NK-92 (cell line): Measurements from ENCODE around the gene FYN.

Source experiments
- DNase-seq: peaks from one replicate; lab custom pipeline; 2025; ENCODE audit not compliant: unreplicated experiment; lab: John Stamatoyannopoulos, UW

FYN gene

DNA sequence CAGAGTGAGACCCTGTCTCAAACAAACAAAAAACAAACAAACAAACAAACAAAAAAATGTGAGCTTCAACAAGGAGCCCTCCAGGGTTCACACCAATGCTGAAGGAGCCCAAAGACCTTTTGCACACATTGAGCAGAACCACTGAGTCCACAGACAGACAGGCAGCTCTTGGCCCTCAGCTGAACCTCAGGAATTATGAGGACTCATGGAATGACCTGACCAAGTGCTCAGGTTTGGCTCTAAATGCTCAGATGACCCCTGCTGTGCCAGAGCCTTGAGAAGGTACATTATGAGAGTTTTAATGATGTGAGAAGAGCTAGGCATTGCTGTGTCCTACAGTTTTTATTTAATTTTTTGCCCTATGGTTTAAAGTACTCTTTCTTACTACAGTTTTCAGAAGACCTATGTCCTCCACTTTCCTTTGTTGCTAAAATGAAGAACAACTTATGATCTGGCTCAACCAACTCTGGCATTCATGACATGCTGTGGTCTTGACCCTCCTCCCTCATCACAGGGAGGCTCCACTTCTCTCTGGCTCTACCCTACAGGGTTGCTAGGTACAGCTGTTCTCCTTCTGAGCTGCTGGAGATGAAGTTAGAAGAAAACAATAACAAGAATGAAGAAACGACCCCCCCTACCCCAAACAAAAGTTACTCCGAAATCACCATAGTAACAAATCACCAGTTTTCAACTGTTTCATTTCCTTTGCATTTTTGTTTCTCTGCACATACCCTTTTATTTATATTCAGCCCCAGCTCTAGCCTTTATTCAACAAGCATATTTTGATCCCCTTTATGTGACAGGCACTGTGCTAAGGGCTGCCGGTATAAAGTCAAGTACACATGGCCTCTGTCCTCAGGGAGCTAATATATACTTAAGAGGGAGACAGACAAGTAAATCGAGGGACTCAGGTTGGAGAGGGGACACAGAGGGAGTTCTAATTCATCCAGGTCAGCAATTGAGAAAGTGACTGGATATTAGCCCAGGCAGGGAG, 138.9 kb downstream of the FYN start:
- no peak for DNase-seq

DNA sequence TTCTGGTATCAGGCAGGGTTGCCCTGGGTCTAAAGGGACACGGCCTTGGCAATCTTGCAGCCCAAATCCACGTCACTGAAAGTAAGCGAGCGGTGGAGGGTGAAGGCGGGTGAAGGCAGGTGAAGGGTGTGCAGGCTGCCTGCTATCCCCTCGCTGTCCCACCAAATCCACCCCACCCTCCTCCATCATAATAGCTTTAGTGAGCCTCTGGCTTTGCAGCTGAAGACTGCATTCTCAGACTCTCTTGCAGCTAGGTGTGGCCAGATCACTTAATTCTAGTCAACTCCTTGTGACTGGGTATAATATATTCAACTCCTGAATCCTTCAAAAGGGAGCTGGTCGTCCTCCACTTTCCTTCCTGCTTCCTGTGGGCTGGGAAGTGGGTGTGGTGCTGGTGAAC, 140.9 kb downstream of the FYN start:
- no peak for DNase-seq

DNA sequence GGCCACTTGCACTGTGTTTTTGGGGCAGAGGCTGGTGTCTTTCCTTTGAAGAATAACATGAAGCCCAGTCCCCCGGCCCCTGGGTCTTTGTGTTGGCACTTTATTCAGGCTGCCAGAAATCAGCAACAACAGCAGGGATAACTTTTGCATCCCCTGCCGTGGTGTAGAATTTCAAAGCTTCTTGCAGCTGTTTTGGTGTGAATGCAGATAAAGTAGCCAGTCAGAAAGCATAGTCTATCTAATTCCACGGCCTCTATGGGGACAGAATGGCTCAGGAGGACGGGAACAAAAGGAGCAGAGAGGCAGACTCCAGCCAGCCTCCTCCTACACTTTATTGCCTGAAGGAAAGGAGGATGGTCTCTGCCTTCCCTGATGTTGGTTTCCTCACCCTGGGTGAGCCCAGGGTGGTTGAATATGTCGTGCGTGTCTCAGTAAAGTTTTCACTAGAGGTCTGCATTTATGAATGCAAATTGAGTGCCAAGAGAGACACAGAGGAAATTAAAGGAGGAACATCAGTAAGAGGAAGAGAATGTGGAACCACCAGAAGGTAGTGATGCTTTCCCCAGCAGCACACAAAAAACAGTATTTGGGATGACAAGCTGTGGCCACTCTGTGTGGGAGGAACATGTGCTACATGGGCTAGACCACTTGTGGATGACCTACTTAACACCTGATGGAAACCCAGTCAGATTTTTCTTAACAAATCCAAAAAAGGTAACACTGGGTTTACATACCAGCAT, 141.6 kb downstream of the FYN start:
- DNase-seq, result no peak

GRCh38 chr6:111730864-111731263, 142.4 kb downstream of the FYN start:
- DNase-seq, result no peak

DNA sequence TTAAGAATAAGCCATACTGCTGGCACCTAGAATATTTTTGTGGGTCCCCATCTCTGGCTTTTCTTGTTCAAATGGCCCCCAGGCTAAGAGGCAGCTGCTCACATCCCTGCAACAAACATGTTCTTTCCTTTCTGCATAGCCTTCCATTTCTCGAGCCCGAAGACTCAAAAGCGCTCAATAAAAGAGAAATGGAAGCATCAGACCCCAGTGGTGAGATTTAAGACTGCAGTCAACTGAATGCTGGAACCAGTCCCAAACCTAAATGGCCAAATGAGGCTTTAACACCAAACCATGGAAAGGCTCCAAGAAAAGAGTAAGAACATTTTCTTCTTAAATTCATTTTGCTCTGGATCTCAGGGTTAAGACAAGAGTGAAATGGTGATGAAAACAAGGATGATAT, 145.4 kb downstream of the FYN start:
- no peak for DNase-seq

DNA sequence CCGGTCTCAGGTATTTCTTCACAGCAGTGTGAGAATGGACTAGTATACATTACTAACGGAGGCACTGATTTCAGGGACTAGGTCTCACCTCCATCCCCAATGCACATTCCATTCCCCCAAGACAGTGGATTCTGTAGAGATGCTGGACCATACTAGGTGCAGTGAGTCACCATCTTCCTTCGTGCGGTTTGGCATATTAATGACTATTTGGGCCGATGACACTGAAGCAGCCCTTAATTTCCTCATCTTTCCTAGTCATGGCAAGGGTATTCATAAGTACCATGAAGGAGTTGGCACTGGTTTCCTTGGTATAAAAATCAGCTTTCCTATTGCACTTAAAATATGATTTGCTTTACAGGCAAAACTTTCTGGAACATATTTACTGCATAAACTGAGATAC, 146.2 kb downstream of the FYN start:
- DNase-seq, result no peak

GRCh38 chr6:111725446-111726112, 147.7 kb downstream of the FYN start:
- DNase-seq, result no peak

- DNase-seq, result no peak
These were observed 148.7 kb downstream of the FYN start for GRCh38 chr6:111724505-111724904.

DNA sequence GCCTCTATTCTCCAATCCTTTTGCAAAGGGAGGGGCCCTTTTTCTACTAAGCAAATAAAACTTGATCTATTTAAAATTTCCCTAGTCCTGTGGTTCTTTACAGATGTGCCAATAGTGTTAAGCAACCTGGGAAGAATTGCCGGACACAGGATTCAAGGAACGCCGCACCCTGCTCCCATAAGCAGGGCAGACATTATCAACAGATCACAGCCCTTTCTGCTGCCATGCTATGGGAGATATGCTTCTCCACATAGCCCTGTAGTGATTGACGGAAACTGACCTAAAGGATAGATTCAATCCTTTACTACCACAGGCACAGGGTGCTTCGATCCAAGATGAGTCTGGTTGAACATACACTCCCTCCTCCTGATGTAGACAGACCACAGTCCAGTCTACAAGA, 149.2 kb downstream of the FYN start:
- no peak for DNase-seq

DNA sequence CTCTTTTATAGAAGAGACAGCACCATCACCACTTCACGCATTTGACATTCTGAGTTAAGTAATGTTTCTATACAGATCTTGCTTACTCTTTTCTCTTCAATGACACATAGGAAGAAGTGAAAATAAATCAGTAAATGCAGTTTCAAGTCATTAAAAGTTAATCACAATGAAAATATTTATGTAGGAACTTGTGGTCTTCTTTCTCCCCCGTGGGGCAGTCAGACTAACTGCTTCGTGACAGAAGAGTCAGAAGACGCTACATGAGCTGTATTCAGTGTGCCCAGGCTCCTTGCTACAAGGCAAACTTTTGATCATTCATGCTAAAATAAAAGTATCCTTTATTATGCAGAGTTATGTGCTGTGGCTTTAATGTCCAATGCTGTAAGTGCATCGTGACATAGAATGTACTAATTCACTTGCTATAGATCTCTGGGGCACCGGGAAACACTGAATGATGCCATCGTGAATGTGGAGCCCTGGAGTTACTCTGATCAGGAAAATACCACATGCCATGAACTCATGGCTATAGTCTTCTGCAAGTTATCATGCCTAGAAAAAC, 149.8 kb downstream of the FYN start:
- DNase-seq, result no peak

- DNase-seq, result no peak
These were observed 151.0 kb downstream of the FYN start for GRCh38 chr6:111722179-111722731.

DNA sequence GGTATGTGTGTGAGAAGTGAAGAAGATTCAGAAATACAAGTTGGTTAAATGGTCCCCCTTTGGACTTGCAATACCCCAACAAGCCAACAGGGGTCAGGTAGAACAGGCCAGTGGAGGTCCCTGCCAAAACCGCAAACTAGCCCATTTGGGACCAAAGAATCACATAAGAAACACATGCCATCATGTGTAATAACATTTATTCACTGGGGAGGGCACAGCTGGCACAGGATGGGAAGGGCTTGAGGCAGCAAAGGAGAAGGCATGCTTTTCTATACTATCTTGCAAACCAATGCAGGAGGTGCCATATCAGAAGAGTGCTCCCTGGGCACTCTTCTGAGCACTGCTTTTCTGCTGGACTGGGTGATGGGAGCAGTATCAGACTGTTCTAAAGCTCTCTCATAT, 151.5 kb downstream of the FYN start:
- DNase-seq, result no peak

DNA sequence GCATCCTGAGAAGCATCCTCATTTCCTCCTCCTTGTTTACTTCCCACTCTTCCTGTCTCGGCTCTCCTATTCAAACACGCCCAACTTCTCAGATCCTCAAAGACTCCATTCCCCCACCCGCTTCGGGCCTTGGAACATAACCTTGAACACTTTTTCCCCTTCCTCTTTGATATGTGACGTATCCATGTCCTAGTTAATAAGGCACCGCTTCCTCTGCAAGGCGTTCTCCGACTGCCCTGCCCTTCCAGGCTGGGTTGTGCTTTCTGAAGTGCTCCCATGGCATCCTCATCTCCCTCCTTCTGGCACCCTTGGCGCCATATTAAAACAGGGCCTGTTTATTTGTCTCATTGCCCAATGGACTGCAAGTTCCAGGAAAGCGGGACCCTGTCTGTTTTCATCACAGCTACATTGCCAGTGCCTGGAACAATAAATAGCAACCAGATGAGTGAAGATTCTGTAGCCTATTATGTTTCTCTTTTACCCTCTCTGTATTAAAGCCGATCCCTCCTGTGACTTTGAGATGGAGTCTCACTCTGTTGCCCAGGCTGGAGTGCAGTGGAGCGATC, 152.2 kb downstream of the FYN start:
- no peak for DNase-seq

DNA sequence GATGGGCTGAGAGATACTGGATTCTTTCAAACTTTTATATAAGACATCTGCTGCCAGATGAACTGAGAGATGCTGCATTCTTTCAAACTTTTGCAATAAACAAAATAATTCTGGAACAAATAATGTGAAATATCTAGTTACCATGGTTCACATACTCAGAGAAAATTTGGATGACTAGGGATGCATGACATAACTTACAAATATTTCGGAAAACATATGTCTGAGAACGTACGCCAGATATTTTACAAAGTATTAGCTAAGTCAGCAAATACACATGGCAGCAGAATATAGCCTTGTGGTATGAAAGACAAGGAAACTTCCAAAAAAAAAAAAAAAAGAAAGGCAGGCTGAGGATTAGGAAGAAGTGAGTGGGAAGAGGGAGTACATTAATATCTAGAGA, 154.3 kb downstream of the FYN start:
- DNase-seq, result no peak

DNA sequence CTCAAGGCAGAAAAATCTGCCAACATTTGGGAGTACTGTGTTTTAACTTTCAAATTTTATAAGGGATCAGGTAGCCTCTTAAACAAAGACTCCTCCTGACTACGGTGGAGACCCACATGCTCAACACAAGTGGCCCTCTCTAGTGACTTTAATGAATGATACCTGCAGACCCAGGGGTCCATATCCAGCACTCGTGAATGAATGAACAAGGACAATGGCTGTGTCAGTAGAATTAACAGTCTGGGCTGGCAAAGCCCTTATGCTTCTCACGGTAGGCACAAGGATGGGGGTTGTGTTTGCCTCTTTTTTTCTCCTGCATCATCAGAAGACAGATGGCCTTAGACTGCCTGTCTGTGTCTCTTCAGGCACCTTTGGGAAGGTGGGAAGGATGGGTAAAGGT, 154.9 kb downstream of the FYN start:
- DNase-seq, result no peak

DNA sequence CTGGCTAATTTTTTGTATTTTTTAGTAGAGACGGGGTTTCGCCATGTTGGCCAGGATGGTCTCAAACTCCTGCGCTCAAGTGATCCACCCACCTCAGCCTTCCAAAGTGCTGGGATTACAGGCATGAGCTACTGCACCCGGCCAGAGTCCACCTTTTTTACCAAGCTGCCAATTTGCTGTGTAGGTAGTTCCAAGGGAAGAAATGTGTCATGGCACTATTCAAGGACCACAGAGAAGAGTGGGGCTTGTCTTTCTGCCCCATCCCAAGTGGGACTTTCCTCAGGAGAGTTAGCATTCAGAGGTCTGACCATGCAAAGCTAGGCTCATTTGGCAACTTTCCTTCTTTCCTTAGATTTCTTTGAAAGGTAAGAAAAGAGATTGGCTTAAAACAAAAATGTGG, 155.6 kb downstream of the FYN start:
- DNase-seq, result no peak

DNA sequence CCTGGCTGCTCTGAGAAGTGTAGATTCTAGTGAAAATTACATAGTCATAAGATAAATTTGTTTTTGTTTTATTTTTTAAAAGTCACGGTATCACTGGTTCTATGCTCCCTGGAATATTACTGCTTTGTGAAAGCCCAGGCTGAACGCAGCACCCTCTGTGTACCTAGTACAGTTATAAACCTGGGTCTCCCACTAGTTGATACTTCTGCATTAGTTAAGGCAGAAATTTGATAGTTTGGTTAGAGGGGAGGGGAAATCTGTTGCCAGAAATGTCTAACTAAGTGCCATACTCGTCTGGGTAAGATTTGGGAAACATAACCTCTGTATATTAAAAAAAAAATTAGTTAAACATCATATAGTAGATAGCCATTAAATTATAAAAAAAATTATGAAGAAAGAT, 156.9 kb downstream of the FYN start:
- no peak for DNase-seq

GRCh38 chr6:111715321-111715720, 157.9 kb downstream of the FYN start:
- no peak for DNase-seq

- no peak for DNase-seq
These were observed 158.6 kb downstream of the FYN start for GRCh38 chr6:111714416-111715270.

DNA sequence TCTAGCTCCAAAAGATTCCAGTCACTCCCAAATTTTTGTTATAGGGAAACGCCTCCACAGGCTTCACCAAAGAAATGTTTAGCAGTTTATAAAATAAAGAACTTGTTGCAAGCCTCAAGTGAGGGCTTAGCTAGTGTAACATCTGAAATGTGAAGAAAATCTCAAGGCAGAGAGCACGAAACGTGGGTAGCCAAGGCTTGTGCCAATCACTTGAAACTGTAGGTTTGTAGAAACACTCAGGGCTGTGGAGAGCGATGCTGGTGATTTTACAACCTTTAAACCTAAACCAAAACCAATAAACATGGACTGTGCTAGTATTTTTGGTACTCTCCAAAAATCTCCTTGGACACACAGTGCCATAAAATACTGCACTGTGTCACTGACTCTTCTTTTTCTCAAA, 159.4 kb downstream of the FYN start:
- no peak for DNase-seq
